Measurements from ENCODE around the gene ABHD18.

DNA sequence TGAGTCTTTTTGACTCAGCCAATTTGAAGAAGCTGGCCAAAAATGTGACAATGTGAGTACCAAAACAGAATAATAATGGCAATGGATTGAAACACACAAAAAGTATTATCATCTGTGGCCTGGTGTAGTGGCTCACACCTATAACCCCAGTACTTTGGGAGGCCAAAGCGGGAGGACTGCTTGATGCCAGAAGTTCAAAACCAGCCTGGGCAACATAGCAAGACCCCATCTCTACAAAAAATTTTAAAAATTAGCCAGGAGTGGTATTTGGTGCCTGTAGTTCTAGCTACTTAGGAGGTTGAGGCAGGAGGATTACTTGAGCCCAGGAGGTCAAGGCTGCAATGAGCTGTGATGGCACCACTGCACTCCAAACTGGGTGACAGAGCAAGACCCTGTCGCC is 43.0 kb upstream of the ABHD18 start:
- no peak for TF ChIP-seq EP300 (IDR thresholded peaks at IDR 0.05)
- TF ChIP-seq, protein P1, sequence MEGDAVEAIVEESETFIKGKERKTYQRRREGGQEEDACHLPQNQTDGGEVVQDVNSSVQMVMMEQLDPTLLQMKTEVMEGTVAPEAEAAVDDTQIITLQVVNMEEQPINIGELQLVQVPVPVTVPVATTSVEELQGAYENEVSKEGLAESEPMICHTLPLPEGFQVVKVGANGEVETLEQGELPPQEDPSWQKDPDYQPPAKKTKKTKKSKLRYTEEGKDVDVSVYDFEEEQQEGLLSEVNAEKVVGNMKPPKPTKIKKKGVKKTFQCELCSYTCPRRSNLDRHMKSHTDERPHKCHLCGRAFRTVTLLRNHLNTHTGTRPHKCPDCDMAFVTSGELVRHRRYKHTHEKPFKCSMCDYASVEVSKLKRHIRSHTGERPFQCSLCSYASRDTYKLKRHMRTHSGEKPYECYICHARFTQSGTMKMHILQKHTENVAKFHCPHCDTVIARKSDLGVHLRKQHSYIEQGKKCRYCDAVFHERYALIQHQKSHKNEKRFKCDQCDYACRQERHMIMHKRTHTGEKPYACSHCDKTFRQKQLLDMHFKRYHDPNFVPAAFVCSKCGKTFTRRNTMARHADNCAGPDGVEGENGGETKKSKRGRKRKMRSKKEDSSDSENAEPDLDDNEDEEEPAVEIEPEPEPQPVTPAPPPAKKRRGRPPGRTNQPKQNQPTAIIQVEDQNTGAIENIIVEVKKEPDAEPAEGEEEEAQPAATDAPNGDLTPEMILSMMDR (IDR thresholded peaks at IDR 0.05): no peak
- TF ChIP-seq POLR2AphosphoS5 (IDR thresholded peaks at IDR 0.05): no peak

Data from sigmoid colon (tissue), 4 donors.